ENCODE data around the gene KRTAP5-4.
A peak's percentile ranks its signal among the peaks of the same experiment; 100 is the strongest.
"Not testable (repeated sequence)": the region's sequence is repeated elsewhere in the genome, so short reads cannot be mapped to it uniquely, and the experiment has no call there.

KRTAP5-4 gene

DNA sequence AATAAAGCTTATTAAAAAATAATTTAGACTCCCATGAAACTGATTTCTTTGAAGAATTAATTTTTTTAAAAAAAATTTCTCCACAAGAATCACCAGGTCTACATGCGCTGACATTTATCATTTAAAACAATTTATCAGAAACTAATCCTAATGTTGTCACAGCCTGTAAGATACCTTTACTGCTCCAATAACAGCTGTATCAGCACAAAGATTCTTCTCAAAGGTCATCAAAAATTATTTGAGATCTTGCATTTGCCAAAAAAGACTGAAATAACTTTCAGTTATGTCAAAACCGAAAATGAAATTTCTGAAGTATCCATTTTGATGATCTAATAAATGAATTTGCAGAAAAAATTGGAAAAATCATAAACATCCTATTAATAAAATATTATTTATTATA, 15.7 kb upstream of the KRTAP5-4 start:
- no peak for DNase-seq (ENCODE audit: low read depth in 2 of 2)

DNA sequence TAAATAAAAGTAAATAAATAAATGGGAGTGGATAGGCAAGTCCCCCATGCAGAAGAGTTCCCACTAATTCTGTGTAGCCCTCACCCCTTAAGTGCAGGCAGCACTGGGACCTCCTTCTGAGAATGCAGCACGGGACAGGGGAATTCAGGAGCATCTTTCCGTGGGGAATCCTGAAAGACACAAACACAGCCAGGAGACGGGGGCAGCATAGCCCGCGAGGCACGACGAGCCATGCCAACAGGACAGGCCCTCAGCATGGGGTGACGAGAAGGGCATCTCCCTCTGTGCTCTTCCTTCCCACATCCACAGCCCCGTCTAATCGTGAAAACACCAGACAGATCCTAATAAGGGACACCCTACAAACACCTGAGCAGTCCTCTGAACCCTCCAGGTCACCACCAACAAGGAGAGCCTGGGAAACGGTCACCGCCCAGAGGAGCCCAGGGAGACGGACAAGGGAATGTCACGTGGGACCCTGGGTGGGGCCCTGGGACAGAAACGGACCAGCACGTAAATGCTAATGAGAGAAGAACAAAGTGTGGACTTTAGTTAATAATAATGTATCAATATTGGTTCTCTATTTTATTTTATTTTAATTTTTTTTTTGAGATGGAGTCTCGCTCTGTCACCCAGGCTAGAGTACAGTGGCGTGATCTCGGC, 14.5 kb upstream of the KRTAP5-4 start:
- no peak for DNase-seq (ENCODE audit: low read depth in 2 of 2)

DNA sequence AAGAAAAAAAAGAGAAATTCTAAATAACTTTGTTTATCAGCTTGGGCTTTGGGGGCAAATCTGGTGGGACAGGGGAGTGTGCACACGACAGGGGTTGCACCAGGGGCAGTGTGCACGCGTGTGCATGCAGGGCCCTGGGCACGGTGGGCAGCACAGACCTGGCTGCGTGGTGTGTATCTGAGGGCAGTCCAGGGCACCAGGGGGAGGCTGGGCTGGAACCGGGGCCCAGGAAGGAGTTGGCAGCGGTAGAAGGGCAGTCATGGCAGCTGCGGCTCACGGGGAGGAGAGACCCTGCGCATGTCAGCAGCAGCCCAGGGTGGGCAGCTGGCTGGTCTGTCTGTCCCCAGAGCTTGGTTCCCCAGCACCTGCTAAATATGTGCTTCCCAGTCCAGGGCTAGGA, 11.9 kb upstream of the KRTAP5-4 start:
- no peak for DNase-seq (ENCODE audit: low read depth in 2 of 2)

DNA sequence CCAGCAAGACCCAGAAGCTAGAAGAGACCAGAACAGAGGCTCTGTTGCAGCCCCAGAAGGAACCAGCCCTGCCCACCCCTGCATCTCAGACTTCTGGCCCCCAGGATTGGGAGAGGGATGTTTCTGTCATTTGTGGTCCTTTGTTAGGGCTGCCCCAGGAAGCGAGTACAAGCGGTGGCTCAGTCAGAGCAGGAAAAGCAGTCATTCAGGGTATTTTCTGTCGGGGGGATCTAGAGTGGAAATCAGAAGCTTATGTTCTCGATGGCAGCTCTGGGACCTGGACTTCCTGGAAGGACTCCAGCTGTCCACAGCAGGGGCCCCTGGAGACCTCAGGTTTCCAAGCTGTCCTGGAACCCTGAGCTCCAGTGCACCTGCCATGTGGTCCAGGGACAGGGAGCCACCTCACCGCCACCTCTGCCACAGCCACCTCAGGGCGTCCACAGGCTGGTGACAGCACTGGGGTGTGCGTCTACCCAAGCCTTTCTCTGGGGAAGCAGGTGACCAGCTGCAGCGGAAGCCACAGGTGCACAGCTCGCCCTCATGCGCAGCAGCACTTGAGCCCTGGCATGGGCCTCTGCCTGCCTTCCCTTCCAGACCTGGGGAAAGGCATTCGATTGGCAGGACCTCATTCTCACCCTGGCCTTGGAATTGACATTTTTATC, 10.2 kb upstream of the KRTAP5-4 start:
- no peak for DNase-seq (ENCODE audit: low read depth in 2 of 2)

DNA sequence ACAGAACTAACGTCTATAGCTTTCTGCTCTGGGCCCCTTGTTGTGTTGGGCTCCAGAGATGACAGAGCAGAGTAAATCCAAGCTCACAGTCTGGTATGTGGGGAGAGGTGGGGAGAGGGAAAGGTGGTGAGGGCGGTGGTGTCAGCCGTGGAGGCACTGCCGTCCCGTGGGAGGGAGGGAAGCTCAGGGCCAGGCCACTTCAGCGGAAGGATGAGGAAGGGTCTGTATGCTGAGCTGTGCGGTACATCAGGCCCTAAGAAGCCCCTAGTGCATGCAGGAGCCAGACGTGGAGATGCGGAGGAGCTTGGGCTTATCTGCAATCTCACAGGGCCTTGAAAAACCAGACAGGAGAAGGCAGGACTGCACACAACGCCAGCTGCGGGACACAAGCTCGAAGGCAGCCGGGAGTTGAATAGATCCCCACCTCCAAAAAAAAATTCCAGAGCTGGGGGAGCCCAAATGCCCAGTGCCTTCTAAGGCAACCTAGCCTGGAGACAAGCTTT, 9.2 kb upstream of the KRTAP5-4 start:
- DNase-seq (ENCODE audit: low read depth in 2 of 2): no peak

DNA sequence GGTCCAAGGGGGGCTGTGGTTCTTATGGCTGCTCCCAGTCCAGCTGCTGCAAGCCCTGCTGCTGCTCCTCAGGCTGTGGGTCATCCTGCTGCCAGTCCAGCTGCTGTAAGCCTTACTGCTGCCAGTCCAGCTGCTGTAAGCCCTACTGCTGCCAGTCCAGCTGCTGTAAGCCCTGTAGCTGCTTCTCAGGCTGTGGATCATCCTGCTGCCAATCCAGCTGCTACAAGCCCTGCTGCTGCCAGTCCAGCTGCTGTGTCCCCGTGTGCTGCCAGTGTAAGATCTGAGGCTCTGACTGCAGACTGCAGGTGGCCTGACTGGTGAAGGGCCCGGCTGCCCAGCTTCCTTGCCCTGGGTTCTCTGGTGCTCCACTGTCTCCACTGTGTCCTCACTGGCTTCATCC, 8.3 kb upstream of the KRTAP5-4 start:
- DNase-seq (ENCODE audit: low read depth in 2 of 2): no peak

DNA sequence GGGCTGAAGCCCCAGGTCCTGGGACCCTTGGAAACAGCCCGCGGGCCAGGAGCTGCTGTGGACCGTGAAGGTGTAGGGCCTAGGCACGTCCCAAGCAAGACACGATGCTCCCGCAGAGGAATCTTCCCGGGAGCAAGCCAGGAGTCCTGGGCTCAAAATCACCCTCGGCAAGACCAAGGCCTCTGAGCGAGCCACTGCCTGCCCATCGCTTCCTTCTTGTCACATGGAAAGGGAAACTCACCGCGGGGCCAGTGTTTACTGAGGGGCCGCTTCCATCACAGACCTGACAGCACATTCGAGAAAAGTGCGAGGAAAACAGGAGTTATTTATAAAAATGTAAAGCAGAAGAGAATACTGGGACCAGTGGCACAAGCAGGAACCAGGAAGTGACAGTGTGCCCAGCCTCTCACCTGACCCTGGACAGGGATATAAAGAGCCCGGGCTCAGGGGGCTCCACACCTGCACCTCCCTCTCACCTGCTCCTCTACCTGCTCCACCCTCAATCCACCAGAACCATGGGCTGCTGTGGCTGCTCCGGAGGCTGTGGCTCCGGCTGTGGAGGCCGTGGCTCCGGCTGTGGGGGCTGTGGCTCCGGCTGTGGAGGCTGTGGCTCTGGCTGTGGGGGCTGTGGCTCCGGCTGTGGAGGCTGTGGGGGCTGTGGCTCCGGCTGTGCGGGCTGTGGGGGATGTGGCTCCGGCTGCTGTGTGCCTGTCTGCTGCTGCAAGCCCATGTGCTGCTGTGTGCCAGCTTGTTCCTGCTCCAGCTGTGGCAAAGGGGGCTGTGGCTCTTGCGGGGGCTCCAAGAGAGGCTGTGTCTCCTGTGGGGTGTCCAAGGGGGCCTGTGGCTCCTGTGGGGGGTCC, 7.6 kb upstream of the KRTAP5-4 start, which contains the start of gene KRTAP5-5:
TSS of gene KRTAP5-5 (plus strand) at position 450 of the 860 bp plus-strand sequence. CDS start at position 516, 66 bp downstream.
- no peak for DNase-seq (ENCODE audit: low read depth in 2 of 2)

DNA sequence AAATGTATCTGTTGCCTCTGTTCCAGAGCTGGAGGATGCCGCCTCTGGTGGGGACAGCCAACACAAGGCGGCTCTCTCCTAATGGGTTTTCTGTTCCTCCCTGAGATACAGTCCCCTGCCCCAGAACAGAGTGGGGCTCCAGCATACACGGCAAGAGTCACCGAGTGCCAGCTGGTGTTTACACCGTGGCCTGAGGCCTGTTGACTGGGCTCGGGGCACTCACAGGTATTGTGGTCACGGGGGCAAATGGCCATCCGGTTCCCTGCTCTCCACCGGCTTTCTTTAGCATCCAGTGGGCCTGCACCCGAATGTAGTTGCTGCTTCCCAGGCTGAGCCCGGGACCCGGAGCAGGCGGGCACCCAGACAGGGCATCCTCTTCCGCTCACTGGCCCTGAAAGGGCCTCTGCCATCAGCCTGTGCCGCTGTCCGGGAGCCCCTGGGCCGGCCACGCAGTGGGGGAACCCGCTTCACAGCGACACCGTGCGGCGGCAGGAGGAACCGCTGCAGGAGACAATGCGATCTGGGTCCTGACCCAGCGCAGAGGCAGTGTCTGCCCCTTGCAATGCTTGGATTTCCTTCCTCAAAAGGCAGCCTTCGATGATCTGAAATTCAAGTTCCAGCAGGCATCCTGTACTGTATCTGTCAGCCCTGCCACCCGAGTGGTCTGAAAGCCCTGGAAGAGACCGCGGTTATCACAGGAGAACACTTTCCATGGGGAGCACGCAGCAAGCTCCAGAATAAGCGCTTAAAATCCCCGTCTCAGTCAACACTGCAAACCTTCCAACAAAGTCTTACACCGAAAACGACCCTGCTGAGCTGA, 6.8 kb upstream of the KRTAP5-4 start:
- peak; percentile 51 to 55 for DNase-seq (ENCODE audit: low read depth in 2 of 2)

DNA sequence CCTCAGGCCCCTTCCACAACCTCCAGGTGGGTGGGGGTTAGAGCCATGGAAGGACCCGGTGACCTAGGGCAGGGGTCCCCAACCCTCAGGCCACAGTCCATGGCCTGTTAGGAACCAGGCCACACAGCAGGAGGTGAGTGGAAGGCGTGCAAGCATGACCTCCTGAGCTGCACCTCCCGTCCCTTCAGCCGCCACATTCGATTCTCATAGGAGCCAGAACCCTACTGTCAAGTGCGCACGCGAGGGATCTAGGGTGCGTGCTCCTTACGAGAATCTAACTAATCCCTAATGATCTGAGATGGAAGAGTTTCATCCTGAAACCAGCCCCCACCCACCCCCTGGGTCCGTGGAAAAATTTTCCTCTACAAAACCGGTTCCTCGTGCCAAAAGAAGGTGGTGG, 3.6 kb upstream of the KRTAP5-4 start:
- no peak for DNase-seq (ENCODE audit: low read depth in 2 of 2)

DNA sequence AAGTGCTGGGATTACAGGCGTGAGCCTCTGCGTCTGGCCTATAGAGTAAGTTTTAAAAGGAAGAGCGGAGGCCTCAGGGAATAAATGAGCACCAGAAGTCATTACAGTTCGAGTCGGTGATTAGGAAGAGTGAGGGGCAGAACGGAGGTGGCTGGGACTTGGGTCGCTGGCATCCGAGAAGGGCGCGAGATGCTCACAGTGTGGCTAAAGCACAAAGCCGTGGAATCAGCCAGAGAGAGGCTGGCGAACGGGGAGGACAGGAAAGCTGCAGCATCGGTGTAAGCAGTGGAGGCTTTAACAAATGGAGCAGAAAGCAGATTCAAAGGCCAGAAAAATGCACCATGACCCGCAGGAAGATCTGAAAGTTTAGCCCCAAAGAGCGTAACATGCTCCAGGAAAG, 2.7 kb upstream of the KRTAP5-4 start:
- DNase-seq (ENCODE audit: low read depth in 2 of 2): no peak

DNA sequence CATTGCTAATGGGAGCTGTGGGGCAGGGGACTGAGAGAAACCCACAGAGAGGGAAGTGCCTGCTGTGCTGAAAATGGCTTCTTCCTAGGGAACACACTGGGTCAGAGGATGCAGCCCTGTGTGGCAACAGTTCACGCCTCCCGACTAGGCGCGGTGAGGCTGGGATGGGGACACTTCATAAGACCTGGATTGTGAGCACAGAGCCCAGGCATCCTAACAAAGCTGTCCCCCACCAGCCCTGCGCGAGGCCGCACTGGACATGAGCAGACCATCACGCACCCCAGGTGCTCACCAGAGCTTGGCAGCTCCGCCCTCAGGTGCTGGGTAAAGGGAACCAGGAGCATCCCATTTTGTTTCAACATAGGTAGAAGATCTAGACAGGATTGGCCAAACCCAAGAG, 1.8 kb upstream of the KRTAP5-4 start:
- no peak for DNase-seq (ENCODE audit: low read depth in 2 of 2)

DNA sequence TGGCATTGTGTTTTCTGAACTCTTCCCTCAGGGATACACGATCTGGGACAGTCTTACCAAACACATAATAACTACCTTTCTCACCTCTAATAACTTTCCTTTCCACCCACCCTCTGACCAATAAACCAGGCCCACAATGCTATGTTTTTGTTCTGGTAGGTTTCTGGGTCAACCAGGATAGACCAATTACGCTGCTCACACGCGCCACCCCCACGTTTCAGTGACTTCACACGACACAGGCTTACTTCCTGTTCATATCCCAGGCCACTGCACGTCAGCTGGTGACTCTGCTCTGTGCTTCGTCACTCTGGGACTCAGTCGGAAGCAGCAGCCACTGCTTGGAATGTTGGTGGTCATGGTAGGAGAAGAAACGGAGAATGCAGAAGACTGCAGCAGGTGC, 2.5 kb downstream of the KRTAP5-4 start:
- no peak for DNase-seq (ENCODE audit: low read depth in 2 of 2)

DNA sequence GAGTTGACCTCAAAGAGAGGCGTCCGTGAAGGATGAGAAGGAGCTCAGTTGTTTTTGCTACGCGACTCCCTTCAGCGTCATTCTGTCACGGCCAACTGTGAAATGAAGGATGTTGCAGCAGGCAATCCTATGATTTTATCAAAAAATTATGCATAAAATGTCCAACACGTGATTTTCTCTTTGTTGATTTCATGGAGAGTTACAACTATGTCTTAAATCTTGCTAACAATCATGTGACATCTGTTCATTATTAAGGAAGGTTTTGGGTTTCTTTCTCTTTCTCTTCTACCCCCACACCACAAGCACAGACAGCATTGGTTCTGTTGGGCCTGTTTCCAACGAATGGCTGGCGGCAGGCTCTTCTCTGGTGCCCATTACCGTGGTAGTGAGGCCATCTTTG, 3.7 kb downstream of the KRTAP5-4 start:
- no peak for DNase-seq (ENCODE audit: low read depth in 2 of 2)

DNA sequence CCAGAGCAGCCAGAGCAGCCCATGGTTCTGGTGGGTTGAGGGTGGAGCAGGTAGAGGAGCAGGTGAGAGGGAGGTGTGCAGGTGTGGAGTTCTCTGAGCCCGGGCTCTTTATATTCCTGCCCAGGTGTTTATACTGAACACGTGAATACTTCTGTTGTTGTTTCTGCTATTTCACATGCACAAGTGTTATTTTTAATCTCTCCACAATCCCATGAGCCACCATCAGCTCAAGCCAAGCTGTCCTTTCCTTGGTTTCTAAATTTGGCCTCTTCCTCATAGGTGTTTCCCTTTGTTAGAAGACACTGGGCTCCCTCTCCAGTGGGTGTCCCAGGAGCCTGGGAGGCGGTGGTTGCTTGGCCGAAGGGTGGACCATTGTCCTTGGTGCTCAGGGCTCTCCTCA, 13.6 kb downstream of the KRTAP5-4 start, which contains the start of gene KRTAP5-3:
TSS of gene KRTAP5-3 (minus strand) at position 101 of the 400 bp plus-strand sequence. CDS start at position 23, 78 bp downstream.
- no peak for DNase-seq (ENCODE audit: low read depth in 2 of 2)

DNA sequence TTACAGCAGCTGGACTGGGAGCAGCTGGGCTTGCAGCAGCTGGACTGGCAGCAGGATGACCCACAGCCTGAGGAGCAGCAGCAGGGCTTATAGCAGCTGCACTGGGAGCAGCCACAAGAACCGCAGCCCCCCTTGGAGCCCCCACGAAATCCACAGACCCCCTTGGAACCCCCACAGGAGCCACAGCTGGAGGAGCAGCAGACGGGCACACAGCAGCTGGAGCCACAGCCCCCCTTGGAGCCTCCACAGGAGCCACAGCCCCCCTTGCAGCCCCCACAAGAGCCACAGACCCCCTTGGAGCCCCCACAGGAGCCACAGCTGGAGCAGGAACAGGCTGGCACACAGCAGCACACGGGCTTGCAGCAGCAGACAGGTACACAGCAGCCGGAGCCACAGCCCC, 14.0 kb downstream of the KRTAP5-4 start:
- not testable (repeated sequence) for DNase-seq (ENCODE audit: low read depth in 2 of 2)

DNA sequence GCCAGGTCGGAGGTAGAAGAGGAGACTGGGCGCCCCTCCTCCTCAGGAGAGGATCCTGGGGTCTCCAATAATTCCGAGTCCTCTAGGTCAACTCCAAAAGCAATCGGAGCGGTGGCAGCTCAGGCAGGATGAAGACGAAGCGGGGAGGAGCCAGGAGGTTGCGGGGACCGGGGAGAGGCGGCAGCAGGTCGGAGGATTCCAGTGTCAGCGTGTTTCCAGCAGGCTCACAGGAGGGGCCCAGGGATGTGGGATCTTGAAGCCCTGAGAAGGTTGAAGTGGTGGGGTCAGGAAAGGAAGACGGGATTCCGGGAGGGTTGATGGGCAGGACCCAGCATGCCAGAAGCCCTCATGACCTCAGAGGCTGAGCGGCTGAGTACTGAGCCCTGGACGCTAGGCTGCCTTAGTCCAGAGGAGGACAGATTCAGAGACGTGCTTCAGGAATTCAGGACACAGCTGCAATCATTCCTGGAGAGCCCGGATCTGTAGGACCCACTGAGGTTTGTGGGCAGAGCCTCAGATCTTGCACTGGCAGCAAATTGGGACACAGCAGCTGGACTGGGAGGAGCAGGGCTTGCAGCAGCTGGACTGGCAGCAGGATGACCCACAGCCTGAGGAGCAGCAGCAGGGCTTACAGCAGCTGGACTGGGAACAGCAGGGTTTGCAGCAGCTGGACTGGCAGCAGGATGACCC, 14.6 kb downstream of the KRTAP5-4 start:
- not testable (repeated sequence) for DNase-seq (ENCODE audit: low read depth in 2 of 2)

DNA sequence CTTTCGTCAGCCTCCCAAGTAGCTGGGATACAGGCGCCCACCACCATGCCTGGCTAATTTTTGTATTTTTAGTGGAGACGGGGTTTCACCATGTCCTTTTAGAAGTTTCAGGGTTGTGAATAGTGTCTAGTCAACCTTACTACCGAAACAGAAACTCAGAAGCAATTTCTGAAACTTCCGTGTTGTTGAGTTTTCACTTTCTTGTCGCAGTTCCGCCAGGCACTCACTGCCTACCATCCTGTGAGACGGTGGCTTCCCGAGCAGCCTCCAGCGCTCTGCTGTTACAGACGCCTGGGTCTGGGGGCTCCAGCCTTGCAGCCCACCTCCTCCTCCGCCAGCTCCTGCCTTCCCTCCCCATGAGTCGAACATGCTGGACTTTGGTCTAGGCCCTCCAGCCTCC, 16.0 kb downstream of the KRTAP5-4 start:
- DNase-seq (ENCODE audit: low read depth in 2 of 2): not testable (repeated sequence)

DNA sequence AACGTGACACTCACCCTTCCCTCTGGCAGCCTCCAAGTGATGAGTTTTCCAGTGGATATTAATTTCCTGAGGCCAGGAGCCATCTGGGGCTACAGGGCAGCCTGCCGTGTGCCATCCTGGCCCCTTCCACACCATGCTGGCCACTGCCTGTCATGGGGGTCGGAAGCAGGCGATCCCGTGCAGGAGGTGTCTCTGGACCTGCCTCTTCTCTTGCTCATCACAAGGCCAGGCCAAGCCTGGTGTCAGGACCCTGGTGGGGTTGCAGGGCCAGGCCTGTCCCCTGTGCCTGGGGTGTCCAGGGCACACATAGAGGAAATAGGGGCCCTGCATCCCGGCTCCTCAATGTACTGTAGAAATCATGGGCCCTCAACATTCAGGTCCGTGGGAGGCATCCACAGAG, 17.2 kb downstream of the KRTAP5-4 start:
- DNase-seq (ENCODE audit: low read depth in 2 of 2): no peak

DNA sequence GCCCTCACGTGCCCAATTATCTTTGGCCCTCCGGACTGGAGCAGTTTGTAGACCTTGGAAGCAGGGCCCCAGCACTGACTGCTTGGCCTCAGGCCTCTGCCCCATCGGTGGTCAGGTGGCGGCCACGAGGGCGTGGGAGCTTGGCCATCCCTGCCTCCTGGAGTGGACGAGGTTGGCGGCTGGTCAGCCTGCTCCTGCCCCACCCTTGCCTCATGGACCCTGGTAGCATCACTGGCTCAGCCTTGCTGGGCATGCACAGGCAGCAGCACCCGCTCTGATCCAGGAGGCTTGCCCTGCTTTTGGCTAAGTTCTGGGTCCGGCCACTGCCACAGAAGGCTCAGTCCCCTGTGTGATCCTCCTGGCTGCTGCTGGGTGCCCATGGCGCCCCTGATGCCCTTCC, 17.8 kb downstream of the KRTAP5-4 start:
- DNase-seq (ENCODE audit: low read depth in 2 of 2): no peak

DNA sequence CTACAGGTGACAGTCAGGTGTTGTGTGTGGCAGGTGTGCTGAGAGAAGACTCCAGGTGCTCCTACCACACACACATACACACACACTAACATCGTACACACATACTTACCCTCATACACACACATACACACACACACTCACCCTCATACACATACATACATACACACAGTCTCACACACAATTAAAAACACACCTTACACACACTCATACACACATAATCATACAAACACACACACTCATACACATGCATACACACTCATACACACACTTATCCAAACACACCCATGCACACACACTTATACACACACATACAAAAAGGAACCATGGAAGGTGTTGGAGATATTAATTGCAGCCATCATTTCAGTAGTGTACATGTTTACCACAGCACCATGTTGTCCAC, 18.3 kb downstream of the KRTAP5-4 start:
- DNase-seq (ENCODE audit: low read depth in 2 of 2): no peak

DNA sequence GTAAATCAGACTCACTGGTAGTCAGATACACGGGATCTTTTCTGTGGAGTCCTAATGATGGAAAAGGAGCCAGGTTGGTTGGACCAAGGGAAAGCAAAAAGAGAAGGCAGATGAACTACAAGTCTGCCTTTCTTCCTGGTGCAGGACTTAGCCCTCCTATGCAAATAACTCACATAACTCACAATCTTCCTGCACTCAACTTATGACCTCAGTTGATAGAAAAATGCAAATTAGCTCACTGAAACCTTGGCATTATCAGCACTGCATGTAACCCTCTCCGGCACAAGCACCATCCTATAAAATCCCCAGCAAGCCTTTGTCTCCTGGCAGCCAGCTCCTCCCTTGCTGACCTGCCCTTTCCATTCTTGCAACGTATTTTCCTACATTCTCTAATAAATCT, 20.3 kb downstream of the KRTAP5-4 start:
- not testable (repeated sequence) for DNase-seq (ENCODE audit: low read depth in 2 of 2)
